ENCODE results near the gene HSF4.

HSF4 gene

DNA sequence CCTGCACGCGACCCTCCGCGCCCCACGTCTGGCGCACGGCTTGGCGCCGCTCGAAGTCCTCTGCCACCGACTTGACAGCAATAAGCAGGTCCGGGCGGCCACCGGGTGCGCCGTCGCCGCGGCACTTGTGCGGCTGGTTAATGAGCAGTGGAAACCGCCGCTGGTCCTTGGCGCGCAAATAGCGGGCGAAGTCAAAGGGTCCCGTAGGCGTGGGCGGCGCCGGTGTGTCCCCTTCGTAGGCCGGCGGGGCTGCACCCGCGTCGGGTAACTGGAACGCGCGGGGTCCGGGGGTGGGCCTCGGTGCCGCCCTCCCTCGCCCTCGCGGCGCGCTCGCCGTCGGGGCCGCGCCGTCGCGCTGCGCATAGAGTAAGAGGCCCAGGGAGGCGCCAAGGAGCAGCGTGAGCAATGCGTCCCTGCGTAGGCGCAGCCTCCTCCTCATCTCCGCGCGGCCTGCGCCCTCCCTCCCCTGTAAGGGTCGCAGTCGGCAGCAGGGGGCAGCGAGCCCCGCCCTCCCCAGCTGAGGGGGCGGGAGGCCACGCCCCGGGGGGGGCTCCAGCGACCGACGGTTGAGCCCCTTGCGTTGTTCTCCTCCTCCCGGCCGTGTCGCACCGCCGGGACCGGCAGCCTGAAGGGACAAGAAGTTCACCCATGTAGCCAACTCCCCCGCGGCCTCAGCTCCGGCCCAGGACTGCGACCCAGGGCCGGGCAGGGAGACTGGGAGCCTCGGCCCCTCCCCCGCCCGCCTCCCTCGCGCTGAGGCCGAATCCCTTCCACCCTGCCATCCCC, 14.3 kb upstream of the HSF4 start:
- DNase-seq (ENCODE audit: low read depth, low spot score), result no peak

DNA sequence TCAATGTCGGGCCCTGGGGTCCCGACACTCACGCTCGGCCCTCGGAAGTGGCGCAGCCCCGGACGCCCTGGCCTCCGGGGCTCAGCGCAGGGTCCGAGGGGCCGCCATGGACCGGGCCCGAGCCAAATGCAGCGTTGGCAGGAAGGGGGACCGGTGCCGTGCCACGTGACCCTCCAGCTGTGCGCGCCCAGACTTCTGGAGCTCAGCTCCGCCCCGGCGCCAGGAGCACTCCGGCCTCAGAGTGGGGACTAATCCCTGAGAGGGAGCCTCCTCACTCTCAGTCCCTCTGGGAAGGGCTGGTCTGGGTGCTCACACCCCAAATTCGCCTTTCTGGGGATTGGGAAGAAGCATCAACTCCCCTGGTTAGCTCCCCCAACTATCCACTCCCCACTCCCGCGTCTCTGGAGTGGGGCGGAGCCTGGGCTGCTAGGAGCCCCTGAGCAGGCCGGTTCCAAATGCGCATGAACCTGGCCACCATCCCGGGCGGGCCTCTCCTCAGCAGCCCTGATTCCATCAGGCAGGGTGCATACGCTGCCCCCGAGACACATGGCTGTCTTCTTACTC, 13.6 kb upstream of the HSF4 start, which contains the start of gene B3GNT9:
TSS of gene B3GNT9 (minus strand) at position 166 of the 564 bp plus-strand sequence. CDS start 513 bp downstream, outside the sequence.
- DNase-seq (ENCODE audit: low read depth, low spot score), result no peak

DNA sequence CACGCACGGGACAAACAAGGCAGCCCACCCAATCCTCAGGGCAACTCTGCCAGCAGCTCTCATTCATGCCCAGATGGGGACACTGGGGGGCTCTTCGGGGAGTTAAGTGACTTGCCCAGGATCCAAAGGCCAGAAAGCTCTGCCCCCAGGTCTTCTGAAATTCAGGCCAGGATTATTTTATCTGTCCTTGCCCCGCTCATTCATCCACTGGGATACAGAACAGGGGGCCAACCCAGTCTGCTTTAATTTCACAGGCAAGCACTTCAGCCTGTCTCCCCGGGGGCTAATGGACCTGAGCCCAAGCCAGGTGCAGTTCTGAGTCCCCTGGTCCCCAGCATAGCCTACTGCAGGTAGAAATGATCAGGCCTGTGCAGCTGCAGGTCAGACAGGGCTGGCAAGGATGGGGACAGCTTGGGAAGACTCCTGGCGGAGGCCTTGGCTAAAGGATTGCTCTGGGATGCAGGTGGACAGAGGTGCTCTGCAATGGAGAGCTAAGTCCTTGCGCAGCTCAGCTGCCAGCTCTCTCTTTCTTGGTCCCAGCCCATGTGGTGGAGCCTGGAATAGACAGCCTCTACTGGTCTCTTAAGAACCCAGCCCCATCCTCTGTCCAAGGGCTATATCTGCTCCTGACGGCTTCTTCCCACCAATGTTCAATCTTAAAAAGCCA, 13.0 kb upstream of the HSF4 start:
- no peak for DNase-seq (ENCODE audit: low read depth, low spot score)

DNA sequence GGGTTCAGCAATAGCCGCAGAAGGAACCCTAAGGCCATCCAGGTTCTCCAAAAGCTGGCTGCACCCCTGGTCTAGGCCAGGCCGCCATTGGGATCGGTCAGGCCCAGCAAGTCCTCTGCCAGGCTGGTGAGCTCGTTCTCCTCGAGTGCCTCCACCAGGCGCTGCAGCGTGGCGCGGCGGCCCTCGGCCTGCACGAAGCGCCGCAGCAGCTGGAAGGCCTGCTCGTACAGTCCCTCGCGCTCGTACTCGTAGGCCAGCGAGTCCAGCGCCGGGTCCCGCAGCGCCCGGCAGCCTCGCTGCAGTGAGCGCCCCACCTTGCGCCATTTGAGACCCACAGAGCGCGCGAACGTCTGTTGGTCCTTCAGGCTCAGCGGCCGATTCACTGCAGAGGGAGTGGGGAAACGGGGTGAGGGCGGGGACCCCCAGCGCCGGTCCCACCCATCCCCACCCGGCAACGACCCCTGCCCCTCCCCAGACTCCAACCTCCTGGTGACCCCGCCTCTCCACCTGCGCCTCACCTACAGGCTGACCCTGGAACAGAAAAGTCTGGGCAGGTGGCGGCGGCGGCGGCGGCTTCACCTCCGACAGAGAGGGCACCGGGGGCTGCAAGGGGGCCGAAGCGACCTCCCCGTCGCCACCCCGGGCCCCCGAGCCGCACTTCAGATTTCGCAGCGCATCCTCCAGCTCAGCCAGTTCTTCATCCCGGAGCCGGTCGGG, 9.8 kb upstream of the HSF4 start:
- no peak for DNase-seq (ENCODE audit: low read depth, low spot score)

DNA sequence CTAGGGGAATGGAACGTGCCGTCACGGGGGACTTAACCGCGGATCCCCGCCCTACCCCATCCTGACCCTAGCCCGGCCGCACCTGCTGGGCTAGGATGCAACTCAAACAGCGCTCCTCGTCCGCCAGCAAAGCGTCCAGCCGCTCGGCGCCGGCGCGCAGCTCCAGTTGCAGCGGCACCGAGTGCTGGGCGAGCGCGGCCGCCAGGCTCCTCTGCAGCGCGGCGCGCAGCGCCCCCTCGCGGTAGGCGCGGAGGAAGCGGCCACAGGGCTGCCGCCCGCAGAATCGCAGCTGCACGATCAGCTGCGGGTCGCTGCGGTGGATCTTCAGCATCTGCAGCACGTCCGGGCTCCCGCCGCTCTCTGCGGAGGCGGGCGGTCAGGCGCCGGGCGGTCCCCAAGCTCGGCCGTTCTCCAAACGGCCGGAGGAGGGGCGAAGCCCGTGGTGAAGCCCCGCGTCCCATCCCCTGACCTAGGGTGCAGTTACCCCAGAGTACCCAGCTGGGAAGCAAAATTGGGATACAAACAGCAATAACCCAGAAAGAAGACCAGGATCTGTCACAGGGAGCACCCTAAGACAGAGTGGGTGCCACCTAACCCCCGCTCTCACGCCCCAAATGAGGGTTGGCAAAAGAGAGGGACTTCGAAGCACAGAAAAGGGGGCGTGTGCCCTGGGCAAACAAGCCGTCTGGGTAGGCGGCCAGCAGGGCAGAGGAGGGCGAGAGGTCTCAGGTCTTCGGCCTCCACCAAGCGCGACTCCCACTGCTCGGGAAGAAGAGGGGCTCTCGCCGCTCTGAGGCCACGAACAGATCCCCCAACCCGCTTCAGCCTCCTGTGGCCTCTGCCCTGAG, 9.0 kb upstream of the HSF4 start:
- DNase-seq (ENCODE audit: low read depth, low spot score), result no peak

DNA sequence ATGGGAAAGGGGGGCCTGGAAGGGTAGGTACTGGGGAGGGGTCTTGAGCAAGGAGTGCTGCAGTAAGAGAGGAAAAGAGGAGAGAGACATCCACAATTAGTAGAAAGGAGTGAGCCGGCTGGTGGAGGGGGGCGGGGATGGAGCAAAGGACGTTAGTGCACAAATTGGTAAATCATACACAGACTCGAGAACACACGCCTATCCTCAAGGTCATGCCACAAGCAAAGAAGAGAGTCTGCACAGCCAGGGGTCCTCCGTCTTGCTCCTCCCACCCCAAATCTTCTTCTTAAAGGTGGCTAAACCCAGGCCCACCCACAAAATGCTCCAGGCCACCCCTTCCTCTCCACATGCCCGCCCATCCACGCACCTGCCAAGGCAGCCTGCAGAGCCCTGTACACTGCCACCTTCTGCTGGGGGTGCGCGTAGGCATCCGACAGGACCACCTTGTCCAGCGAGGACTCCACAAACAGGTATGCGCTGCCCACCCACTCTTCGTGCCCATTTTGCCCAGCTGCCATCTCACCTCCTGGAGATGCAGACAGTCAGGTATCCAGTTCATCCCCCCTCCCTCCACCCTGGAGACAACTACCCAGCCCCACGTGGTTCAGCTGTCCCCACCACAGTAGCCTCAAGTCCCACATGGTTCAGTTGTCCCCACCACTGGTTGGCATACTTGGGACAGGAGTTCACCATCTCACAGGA, 8.3 kb upstream of the HSF4 start:
- DNase-seq (ENCODE audit: low read depth, low spot score), result no peak

DNA sequence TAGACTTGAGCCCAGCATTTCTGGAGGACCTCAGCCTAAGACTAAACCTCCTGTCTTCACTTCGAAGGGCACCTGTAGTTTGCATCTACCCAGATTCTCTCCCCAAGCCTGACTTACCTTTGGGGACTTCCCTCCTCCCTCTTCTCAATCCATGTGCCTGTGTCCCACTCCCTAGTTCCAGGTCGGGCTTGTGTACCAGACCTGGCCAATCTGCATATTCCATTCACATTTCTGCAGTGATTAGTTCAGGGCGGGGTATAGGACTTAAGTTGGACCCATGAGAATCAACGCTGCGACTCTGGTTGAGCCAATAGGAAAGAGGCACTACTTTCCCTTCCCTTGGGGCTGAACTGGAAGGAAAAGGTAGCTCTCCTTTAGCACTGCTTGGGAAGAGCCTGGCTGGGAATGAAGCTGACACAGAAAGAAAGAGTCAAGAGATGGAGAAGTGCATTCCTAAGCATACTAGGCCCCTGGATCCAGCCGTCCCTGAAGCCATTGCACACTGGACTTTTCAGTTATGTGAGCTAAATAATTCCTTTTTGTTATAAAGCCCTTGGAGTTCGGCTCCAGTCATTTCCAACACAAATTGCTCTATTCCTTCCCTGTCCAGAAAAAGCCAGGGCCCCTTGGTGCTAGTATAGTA, 7.3 kb upstream of the HSF4 start:
- DNase-seq (ENCODE audit: low read depth, low spot score), result no peak

DNA sequence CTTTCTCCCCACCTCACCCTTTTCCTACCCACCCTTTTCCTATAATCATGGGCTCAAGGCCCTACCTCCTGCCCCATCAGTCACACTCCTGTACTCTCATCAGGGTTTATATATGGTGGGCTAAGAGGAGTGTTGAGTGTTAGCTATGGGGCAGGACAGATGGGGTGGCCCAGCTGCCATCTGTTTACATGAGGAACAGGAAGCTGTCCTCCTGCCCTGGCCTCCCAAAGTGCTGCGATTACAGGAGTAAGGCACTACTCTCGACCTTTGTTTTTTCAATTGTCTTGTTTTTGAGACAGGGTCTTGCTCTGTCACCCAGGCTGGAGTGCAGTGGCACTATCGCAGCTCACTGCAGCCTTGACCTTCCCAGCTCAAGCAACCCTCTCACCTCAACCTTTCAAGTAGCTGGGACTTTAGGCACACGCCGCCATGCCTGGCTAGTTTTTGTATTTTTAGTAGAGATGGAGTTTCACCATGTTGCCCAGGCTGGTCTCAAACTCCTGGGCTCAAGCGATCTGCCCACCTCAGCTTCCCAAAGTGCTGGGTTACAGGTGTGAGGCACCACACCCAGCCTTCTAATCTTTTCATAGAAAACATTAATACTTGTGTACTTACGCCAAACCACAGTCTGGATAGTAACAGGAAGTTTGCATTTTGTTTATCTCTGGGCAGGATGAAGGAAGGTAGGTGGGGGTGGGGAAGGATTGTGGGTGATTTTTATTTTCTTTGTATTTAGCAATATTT, 6.5 kb upstream of the HSF4 start:
- no peak for DNase-seq (ENCODE audit: low read depth, low spot score)

DNA sequence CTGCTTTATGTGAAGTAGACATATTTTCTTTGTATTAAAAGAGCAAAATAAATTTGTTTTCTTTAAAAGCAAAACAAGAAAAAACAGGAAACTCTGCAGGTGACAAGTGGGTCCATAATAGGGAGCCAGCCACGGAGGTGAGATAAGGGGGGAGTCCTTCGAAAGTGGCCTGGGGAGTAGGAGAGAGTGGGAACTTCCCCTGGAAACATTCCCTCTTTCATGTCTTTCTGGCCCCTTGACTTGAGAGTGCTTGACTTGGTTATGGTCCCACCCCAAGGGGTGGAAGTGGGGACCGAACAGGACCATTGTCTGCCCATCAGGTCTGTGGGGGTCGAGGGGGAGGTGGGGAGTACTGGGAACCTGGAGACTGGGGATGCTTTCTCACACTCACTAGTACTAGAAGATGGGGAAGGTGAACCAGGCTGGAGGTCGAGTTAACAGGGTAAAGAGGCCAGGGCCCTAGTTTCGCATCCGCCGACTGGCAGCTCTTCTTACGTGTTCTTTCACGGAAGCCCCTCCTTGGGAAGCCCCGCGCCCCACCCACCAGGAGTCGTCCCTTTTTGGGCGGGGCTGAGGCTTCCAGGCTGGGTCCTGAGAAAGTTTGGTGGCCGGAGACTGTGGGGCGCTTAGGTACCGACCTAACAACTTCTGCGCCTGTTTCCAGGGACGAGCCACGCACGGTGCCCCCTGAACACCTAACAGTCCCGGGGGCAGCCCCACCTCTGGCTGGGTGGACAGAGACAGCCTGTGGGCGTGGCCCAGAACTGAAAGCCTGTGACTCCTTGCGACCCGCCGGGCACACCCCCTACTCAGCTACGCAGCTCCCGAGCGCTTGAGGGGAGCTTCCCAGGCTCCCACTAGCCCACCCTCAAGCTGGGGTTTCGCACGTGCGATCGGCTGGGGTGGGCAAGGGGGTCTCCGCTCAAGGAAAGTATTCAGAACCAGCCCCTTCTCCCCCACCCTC, 5.6 kb upstream of the HSF4 start:
- DNase-seq (ENCODE audit: low read depth, low spot score), result no peak

DNA sequence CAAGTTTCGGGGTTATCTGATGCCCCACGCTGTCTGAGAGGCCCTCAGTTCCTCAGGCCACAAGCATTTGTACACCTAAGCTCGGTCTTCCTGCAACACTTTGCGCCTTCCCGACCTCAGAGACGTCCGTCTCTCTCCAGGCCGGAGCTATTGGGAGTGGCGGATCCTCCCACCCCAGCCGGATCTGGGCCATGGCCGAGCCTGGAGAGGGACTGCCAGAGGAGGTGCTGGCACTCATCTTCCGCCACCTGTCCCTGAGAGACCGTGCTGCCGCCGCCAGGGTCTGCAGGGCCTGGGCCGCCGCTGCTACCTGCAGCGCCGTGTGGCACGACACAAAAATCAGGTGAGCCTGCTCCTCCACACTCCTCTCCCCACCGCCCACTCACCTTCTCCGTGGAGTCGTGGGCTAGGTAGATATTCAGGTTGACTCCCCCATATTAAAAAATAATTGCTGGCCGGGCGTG, 2.9 kb upstream of the HSF4 start:
- no peak for DNase-seq (ENCODE audit: low read depth, low spot score)

DNA sequence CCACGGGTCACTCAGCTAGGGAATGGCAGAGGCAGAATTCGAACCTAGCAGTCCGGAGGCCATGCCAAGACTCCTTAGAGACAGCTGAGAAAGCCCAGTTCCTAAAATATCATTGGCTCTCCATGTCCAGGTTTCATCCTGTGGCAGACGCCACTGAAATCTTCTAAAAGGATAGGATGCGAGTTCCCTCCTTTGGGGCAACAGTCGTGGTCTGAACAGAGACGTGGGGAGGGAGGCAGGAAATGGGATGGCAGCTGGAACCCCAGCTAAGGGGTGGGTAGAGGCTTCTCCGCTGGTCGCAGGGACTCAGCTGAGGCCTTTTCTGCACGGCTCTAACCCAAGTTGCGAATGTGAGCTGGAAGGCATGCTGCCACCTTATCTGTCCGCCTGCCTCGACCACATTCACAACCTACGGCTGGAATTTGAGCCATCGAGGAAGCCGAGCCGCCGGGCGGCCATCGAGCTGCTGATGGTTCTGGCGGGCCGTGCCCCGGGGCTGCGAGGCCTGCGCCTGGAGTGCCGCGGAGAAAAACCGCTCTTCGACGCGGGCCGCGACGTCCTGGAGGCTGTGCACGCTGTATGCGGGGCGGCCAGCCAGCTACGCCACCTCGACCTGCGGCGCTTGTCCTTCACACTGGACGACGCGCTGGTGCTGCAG, 1.9 kb upstream of the HSF4 start:
- DNase-seq (ENCODE audit: low read depth, low spot score), result no peak

DNA sequence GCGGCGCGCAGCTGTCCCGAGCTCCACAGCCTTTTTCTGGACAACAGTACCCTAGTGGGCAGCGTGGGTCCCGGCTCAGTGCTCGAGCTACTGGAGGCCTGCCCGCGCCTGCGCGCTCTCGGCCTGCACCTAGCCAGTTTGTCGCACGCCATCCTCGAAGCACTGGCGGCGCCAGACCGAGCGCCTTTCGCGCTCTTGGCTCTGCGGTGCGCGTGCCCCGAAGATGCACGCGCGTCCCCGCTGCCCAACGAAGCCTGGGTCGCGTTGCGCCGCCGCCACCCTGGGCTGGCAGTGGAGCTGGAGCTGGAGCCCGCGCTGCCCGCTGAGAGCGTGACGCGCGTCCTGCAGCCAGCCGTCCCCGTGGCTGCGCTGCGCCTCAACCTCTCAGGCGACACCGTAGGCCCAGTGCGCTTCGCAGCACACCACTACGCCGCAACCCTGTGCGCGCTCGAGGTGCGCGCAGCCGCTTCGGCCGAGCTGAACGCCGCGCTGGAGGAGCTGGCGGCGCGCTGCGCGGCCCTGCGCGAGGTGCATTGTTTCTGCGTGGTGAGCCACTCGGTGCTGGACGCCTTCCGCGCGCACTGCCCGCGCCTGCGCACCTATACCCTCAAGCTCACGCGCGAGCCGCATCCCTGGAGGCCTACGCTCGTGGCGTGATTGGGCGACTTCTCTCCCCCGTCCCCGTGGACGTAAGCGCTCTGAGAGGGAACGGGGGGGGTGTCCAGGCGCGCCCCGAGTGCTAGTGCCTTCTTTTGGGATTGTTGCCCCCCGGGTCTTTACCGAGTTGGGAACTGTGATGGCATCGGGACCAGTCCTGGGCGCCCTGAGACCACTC, 1.2 kb upstream of the HSF4 start:
- no peak for DNase-seq (ENCODE audit: low read depth, low spot score)

DNA sequence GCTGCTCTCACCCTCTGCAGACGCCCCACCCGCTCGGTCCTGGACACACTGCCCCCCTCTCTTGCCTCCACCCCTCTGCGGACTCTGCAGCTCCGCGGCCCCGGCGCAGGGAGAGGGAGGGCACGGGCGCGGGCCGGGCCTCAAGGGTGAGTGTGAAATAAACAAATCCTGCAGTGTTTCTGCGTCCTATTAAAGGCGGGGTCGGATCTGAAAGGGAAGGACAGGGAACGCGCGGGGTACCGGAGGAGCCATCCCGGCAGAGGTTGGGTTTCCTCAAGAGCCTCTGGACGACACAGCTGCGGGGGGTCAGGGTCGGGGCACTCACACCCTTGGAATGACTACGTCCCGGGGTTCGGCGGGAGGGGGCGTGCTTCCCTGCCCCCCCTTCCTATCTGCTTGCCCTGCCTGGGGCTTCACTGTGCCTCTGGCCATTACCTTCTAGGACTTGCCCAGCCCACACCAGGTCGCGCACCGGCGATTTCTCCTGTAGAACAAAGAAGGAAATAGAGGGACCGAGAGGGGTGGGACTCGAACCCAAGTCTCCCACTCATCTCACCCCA, 466 bp upstream of the HSF4 start:
- DNase-seq (ENCODE audit: low read depth, low spot score), result no peak

DNA sequence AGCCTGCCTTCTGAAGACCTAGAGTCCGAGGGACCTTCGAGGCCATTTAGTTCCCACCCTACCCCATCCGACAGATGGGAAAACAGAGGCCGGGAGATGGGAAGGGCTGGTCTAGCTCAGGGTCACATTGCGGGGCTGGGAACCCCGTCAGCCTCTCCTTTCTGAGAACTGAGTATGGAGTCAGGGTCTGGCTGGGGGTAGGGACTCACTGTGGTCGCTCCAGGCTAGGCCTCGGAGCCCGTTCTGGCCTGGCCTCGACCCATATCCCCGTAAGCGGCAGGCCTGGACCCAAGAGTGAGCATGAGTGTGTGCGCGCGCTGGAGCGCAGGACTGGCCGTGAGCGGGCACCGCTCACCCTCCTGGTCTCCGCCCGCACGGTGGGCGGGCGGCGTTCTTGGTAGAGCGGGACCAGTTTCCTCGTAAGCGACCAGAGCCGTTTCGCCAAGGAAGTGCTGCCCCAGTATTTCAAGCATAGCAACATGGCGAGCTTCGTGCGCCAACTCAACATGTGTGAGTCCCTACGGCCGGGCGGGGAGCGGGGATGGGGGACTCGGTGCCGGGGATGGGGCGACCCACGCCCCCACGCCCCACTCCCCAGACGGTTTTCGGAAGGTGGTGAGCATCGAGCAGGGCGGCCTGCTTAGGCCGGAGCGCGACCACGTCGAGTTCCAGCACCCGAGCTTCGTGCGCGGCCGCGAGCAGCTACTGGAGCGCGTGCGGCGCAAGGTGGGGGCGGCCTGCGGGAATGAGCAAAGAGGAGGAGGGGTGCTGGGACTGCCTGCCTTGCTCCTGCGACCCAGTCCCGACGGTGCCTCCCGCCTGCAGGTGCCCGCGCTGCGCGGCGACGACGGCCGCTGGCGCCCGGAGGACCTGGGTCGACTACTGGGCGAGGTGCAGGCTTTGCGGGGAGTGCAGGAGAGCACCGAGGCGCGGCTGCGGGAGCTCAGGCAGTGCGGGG, 855 bp downstream of the HSF4 start:
- no peak for DNase-seq (ENCODE audit: low read depth, low spot score)

DNA sequence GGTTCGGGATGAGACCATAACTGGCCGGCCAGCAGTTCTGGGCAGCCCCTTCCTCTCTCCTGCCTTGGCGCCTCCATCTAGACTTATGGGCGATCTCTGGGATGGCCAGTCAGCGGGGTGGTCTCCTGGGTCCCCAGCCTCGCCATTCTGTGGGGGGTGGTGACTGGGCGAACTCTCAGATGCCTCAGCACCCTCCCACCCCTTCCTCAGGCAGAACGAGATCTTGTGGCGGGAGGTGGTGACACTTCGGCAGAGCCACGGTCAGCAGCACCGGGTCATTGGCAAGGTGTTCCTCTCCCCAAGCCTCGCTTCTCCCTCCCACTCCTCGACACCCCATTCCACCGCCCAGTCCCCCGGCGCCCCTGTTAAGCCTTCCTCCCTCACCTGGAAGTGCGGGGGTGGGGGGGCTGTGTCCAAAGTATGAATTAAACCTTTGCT, 1.6 kb downstream of the HSF4 start:
- no peak for DNase-seq (ENCODE audit: low read depth, low spot score)
